Measurements from ENCODE around the gene CNDP1. TPM values are rescaled to one million over a fixed set of nuclear protein-coding genes. Genes with fewer than 3 reads are reported as not detected.

CNDP1 gene
- total RNA-seq, 1 donor from 2014 or later: not detected

GRCh38 chr18:74492259-74492658 is 42.0 kb upstream of the CNDP1 start:
- Histone ChIP-seq H3K79me2 (ENCODE audit: insufficient read depth, low read length) (peaks cover 11% of the 10 kb centered on the region), H3K27me3 (ENCODE audit: insufficient read depth, low read length) (no peaks in the 10 kb centered on the region), H4K20me1 (ENCODE audit: insufficient read depth, low read length) (no peaks in the 10 kb centered on the region), H3K4me3 (ENCODE audit: insufficient read depth, low read depth, low read length) (no peak overlapping the region), H3K4me2 (ENCODE audit: low read length) (no peak overlapping the region), H3K9me3 (ENCODE audit: insufficient read depth, low read depth, low read length) (no peaks in the 10 kb centered on the region), H3K4me1 (ENCODE audit: insufficient read depth, low read length) (peaks cover 5% of the 10 kb centered on the region), H2AFZ (ENCODE audit: low read depth, low read length) (no peak overlapping the region), H3K36me3 (ENCODE audit: insufficient read depth, low read length) (no peaks in the 10 kb centered on the region), H3K9ac (ENCODE audit: low read length) (no peak overlapping the region), H3K27ac (ENCODE audit: low read depth, low read length) (no peak overlapping the region)
- Mint-ChIP-seq H3K27me3 (ENCODE audit: low read depth, unreplicated experiment) (peaks cover under 1% of the 10 kb centered on the region), H3K36me3 (ENCODE audit: low read depth, unreplicated experiment) (no peaks in the 10 kb centered on the region), H3K27ac (ENCODE audit: unreplicated experiment) (no peak overlapping the region), H3K4me3 (ENCODE audit: unreplicated experiment) (no peak overlapping the region), H3K9me3 (ENCODE audit: unreplicated experiment) (peaks cover 4% of the 10 kb centered on the region), H3K4me1 (ENCODE audit: low read depth, unreplicated experiment) (peaks cover 12% of the 10 kb centered on the region)
- no peak for TF ChIP-seq CTCF (IDR thresholded peaks at IDR 0.05; ENCODE audit: insufficient read depth, low read depth, low read length)
- TF ChIP-seq EZH2 (IDR thresholded peaks at IDR 0.05; ENCODE audit: insufficient read depth, low read length): no peak
- DNase-seq (ENCODE audit: low read depth): no peak
- no peak for FAIRE-seq

- Mint-ChIP-seq H3K36me3 (ENCODE audit: low read depth, unreplicated experiment) (no peaks in the 10 kb centered on the region), H3K4me3 (ENCODE audit: unreplicated experiment) (no peak overlapping the region), H3K27me3 (ENCODE audit: low read depth, unreplicated experiment) (no peaks in the 10 kb centered on the region), H3K4me1 (ENCODE audit: low read depth, unreplicated experiment) (peaks cover 16% of the 10 kb centered on the region), H3K9me3 (ENCODE audit: unreplicated experiment) (peaks cover 4% of the 10 kb centered on the region), H3K27ac (ENCODE audit: unreplicated experiment) (no peak overlapping the region)
- Histone ChIP-seq H2AFZ (ENCODE audit: low read depth, low read length) (no peak overlapping the region), H3K36me3 (ENCODE audit: insufficient read depth, low read length) (no peaks in the 10 kb centered on the region), H3K4me3 (ENCODE audit: insufficient read depth, low read depth, low read length) (no peak overlapping the region), H4K20me1 (ENCODE audit: insufficient read depth, low read length) (no peaks in the 10 kb centered on the region), H3K4me2 (ENCODE audit: low read length) (no peak overlapping the region), H3K27ac (ENCODE audit: low read depth, low read length) (no peak overlapping the region), H3K79me2 (ENCODE audit: insufficient read depth, low read length) (peaks cover 25% of the 10 kb centered on the region), H3K9me3 (ENCODE audit: insufficient read depth, low read depth, low read length) (no peaks in the 10 kb centered on the region), H3K9ac (ENCODE audit: low read length) (no peak overlapping the region), H3K4me1 (ENCODE audit: insufficient read depth, low read length) (peaks cover 6% of the 10 kb centered on the region), H3K27me3 (ENCODE audit: insufficient read depth, low read length) (no peaks in the 10 kb centered on the region)
- no peak for TF ChIP-seq EZH2 (IDR thresholded peaks at IDR 0.05; ENCODE audit: insufficient read depth, low read length)
- TF ChIP-seq CTCF (IDR thresholded peaks at IDR 0.05; ENCODE audit: insufficient read depth, low read depth, low read length): peak; percentile 53
- DNase-seq (ENCODE audit: low read depth): peak; percentile 54
- no peak for FAIRE-seq
These were observed 40.6 kb upstream of the CNDP1 start for GRCh38 chr18:74493689-74494088.

GRCh38 chr18:74494514-74494913 is 39.8 kb upstream of the CNDP1 start:
- Histone ChIP-seq H4K20me1 (ENCODE audit: insufficient read depth, low read length) (no peaks in the 10 kb centered on the region), H3K4me3 (ENCODE audit: insufficient read depth, low read depth, low read length) (no peak overlapping the region), H3K27ac (ENCODE audit: low read depth, low read length) (no peak overlapping the region), H3K4me2 (ENCODE audit: low read length) (no peak overlapping the region), H2AFZ (ENCODE audit: low read depth, low read length) (no peak overlapping the region), H3K4me1 (ENCODE audit: insufficient read depth, low read length) (peaks cover 13% of the 10 kb centered on the region), H3K36me3 (ENCODE audit: insufficient read depth, low read length) (no peaks in the 10 kb centered on the region), H3K79me2 (ENCODE audit: insufficient read depth, low read length) (peaks cover 33% of the 10 kb centered on the region), H3K9me3 (ENCODE audit: insufficient read depth, low read depth, low read length) (no peaks in the 10 kb centered on the region), H3K9ac (ENCODE audit: low read length) (no peak overlapping the region), H3K27me3 (ENCODE audit: insufficient read depth, low read length) (no peaks in the 10 kb centered on the region)
- Mint-ChIP-seq H3K36me3 (ENCODE audit: low read depth, unreplicated experiment) (no peaks in the 10 kb centered on the region), H3K27me3 (ENCODE audit: low read depth, unreplicated experiment) (no peaks in the 10 kb centered on the region), H3K9me3 (ENCODE audit: unreplicated experiment) (peaks cover 4% of the 10 kb centered on the region), H3K4me1 (ENCODE audit: low read depth, unreplicated experiment) (peaks cover 15% of the 10 kb centered on the region), H3K27ac (ENCODE audit: unreplicated experiment) (no peak overlapping the region), H3K4me3 (ENCODE audit: unreplicated experiment) (no peak overlapping the region)
- TF ChIP-seq EZH2 (IDR thresholded peaks at IDR 0.05; ENCODE audit: insufficient read depth, low read length) (no peak), CTCF (IDR thresholded peaks at IDR 0.05; ENCODE audit: insufficient read depth, low read depth, low read length) (no peak)
- no peak for DNase-seq (ENCODE audit: low read depth)
- FAIRE-seq: no peak
